NCI-H2107 treated with DMSO at 0.1 percent for 48 hours (cell line): ENCODE measurements around the gene HIP1R.

ENCODE experiments used
- DNase-seq: peaks from one replicate; lab custom pipeline; 2025; ENCODE audit not compliant: unreplicated experiment; lab: John Stamatoyannopoulos, UW

Gene HIP1R

GRCh38 chr12:122847921-122848421, 12.7 kb downstream of the HIP1R start:
- no peak for DNase-seq

- no peak for DNase-seq
These were observed 13.5 kb downstream of the HIP1R start for GRCh38 chr12:122848471-122849351.

- DNase-seq: no peak
These were observed 14.2 kb downstream of the HIP1R start for GRCh38 chr12:122849352-122850047.

- no peak for DNase-seq
These were observed 14.8 kb downstream of the HIP1R start for GRCh38 chr12:122850048-122850445.

- no peak for DNase-seq
These were observed 15.6 kb downstream of the HIP1R start for GRCh38 chr12:122850695-122851350.

GRCh38 chr12:122851820-122852219, 16.6 kb downstream of the HIP1R start:
- DNase-seq: no peak

- DNase-seq: no peak
These were observed 17.3 kb downstream of the HIP1R start for GRCh38 chr12:122852336-122853275.

GRCh38 chr12:122853582-122854245, 18.5 kb downstream of the HIP1R start:
- no peak for DNase-seq

GRCh38 chr12:122854554-122854953, 19.3 kb downstream of the HIP1R start:
- DNase-seq: no peak

GRCh38 chr12:122855071-122855829, 20.0 kb downstream of the HIP1R start:
- DNase-seq: no peak

GRCh38 chr12:122855928-122856831, 20.9 kb downstream of the HIP1R start:
- peak; percentile 76 for DNase-seq

GRCh38 chr12:122856999-122857671, 21.9 kb downstream of the HIP1R start:
- DNase-seq: no peak

GRCh38 chr12:122858171-122858570, 22.9 kb downstream of the HIP1R start:
- no peak for DNase-seq

- no peak for DNase-seq
These were observed 23.5 kb downstream of the HIP1R start for GRCh38 chr12:122858591-122859302.

- DNase-seq: no peak
These were observed 24.2 kb downstream of the HIP1R start for GRCh38 chr12:122859303-122860039.
